HEK293 (cell line): Measurements from ENCODE around the gene TAF15.
A peak's percentile ranks its signal among the peaks of the same experiment; 100 is the strongest.

Experiments used
- CTCF ChIA-PET: fragments of 350-600 bp; formaldehyde crosslinking; extraction: SDS; loops from one replicate; lab custom pipeline; 2021; ENCODE audit warnings: antibody characterized with exemption; lab: Yijun Ruan, JAX
- POLR2A ChIA-PET: fragments of 300-600 bp; formaldehyde crosslinking; extraction: SDS; loops from one replicate; lab custom pipeline; 2020; ENCODE audit warnings: antibody characterized with exemption, inconsistent platforms; lab: Yijun Ruan, JAX
- H3K27ac ChIP-seq: fragments of 200-500 bp; sonication (Bioruptor generic); 2 replicates; pipeline ENCODE4 v1.5.1; 2014; ENCODE audit warnings: low read depth, low read length, control low read depth, inconsistent platforms; ENCODE audit errors: extremely low read depth
- H3K36me3 ChIP-seq, 2 experiments: fragments of 200-500 bp in 1 of 2; sonication (Bioruptor generic) in 1 of 2; 1 replicate in 1 of 2; 2 replicates in 1 of 2; pipeline ENCODE4 v1.5.1; 2014 to 2017; ENCODE audit warnings: inconsistent platforms in 2 of 2, low read length in 2 of 2; ENCODE audit not compliant: control insufficient read depth in 2 of 2, insufficient read depth in 1 of 2
- H3K4me1 ChIP-seq: fragments of 200-500 bp; sonication (Bioruptor generic); 2 replicates; pipeline ENCODE4 v1.5.1; 2014; ENCODE audit warnings: mild to moderate bottlenecking, low read length, inconsistent platforms; ENCODE audit not compliant: control insufficient read depth, insufficient read depth
- H3K4me3 ChIP-seq: 2 replicates; pipeline ENCODE4 v1.5.1; 2011; ENCODE audit warnings: low read depth, mild to moderate bottlenecking, control low read depth, low read length, moderate library complexity
- H3K9me3 ChIP-seq: fragments of 200-500 bp; sonication (Bioruptor generic); 2 replicates; pipeline ENCODE4 v1.5.1; 2014; ENCODE audit warnings: low read depth, low read length, inconsistent platforms; ENCODE audit not compliant: control insufficient read depth, insufficient read depth
- BCL6B ChIP-seq: fragments of 450-650 bp; formaldehyde crosslinking; IDR thresholded peaks from 2 replicates; pipeline ENCODE4 v1.5.1; 2017; ENCODE audit warnings: missing biosample characterization, missing genetic modification characterization
- HOXD13 ChIP-seq: sonication (generic); formaldehyde crosslinking; IDR thresholded peaks from 2 replicates; pipeline ENCODE4 v1.8.0; 2022; ENCODE audit warnings: missing genetic modification reagents, borderline replicate concordance
- PRDM4 ChIP-seq: fragments of 450-650 bp; formaldehyde crosslinking; IDR thresholded peaks from 2 replicates; pipeline ENCODE4 v1.5.1; 2017; ENCODE audit warnings: missing biosample characterization, missing genetic modification characterization
- REPIN1 ChIP-seq: fragments of 450-650 bp; formaldehyde crosslinking; IDR thresholded peaks from 2 replicates; pipeline ENCODE4 v1.5.1; 2017; ENCODE audit warnings: missing biosample characterization, missing genetic modification characterization, low read depth
- SETDB1 ChIP-seq: IDR thresholded peaks from one replicate; pipeline ENCODE4 v1.6.1; 2017; ENCODE audit warnings: mild to moderate bottlenecking, low read length, moderate library complexity, mixed read lengths; ENCODE audit not compliant: insufficient read length
- TSHZ1 ChIP-seq: fragments of 450-650 bp; formaldehyde crosslinking; IDR thresholded peaks from 2 replicates; pipeline ENCODE4 v1.5.1; 2016; ENCODE audit warnings: missing biosample characterization, missing genetic modification characterization, borderline replicate concordance
- ZBTB20 ChIP-seq: fragments of 450-650 bp; formaldehyde crosslinking; IDR thresholded peaks from 2 replicates; pipeline ENCODE4 v1.5.1; 2016; ENCODE audit warnings: missing biosample characterization, missing genetic modification characterization
- ZBTB48 ChIP-seq: fragments of 450-650 bp; formaldehyde crosslinking; IDR thresholded peaks from 2 replicates; pipeline ENCODE4 v1.5.1; 2016; ENCODE audit warnings: missing biosample characterization, missing genetic modification characterization
- ZFP37 ChIP-seq: fragments of 450-650 bp; formaldehyde crosslinking; IDR thresholded peaks from 2 replicates; pipeline ENCODE4 v1.5.1; 2016; ENCODE audit warnings: missing biosample characterization, missing genetic modification characterization
- ZNF10 ChIP-seq: fragments of 450-650 bp; formaldehyde crosslinking; IDR thresholded peaks from 2 replicates; pipeline ENCODE4 v1.5.1; 2017; ENCODE audit warnings: missing biosample characterization, missing genetic modification characterization
- ZNF175 ChIP-seq: fragments of 450-650 bp; formaldehyde crosslinking; IDR thresholded peaks from 2 replicates; pipeline ENCODE4 v1.5.1; 2016; ENCODE audit warnings: missing biosample characterization, missing genetic modification characterization
- ZNF266 ChIP-seq: fragments of 450-650 bp; formaldehyde crosslinking; IDR thresholded peaks from 2 replicates; pipeline ENCODE4 v1.5.1; 2016; ENCODE audit warnings: missing biosample characterization, missing genetic modification characterization, low read depth
- ZNF404 ChIP-seq: fragments of 450-650 bp; formaldehyde crosslinking; IDR thresholded peaks from 2 replicates; pipeline ENCODE4 v1.5.1; 2017; ENCODE audit warnings: missing biosample characterization, missing genetic modification characterization
- ZNF433 ChIP-seq: fragments of 450-650 bp; formaldehyde crosslinking; IDR thresholded peaks from 2 replicates; pipeline ENCODE4 v1.5.1; 2016; ENCODE audit warnings: missing biosample characterization, missing genetic modification characterization, low read depth
- ZNF530 ChIP-seq: fragments of 450-650 bp; formaldehyde crosslinking; IDR thresholded peaks from 2 replicates; pipeline ENCODE4 v1.5.1; 2016; ENCODE audit warnings: low read depth, missing biosample characterization, missing genetic modification characterization
- ZNF623 ChIP-seq: fragments of 450-650 bp; formaldehyde crosslinking; IDR thresholded peaks from 2 replicates; pipeline ENCODE4 v1.5.1; 2016; ENCODE audit warnings: missing biosample characterization, missing genetic modification characterization
- ZNF654 ChIP-seq: fragments of 450-650 bp; formaldehyde crosslinking; IDR thresholded peaks from 2 replicates; pipeline ENCODE4 v1.5.1; 2016; ENCODE audit warnings: low read depth, missing biosample characterization, missing genetic modification characterization
- ZNF660 ChIP-seq: fragments of 450-650 bp; IDR thresholded peaks from 2 replicates; pipeline ENCODE4 v1.5.1; 2018; ENCODE audit warnings: missing biosample characterization, mild to moderate bottlenecking, missing genetic modification characterization
- ZNF677 ChIP-seq: fragments of 450-650 bp; IDR thresholded peaks from 2 replicates; pipeline ENCODE4 v1.5.0; 2018; ENCODE audit warnings: missing biosample characterization, mild to moderate bottlenecking, missing genetic modification characterization, moderate library complexity

Gene TAF15

GRCh38 chr17:35817196-35817595, 7.9 kb downstream of the TAF15 start:
- TF ChIP-seq PRDM4 (no peak), ZNF10 (tag by site-specific recombination) (no peak), ZNF175 (no peak), REPIN1 (tag by site-specific recombination) (no peak), ZNF266 (tag by site-specific recombination) (no peak), SETDB1 (no peak), ZNF623 (tag by site-specific recombination) (no peak), ZNF660 (tag by site-specific recombination) (no peak), ZBTB20 (no peak), ZNF404 (tag by site-specific recombination) (no peak), BCL6B (no peak), ZNF677 (tag by site-specific recombination) (no peak), TSHZ1 (tag by site-specific recombination) (no peak), ZBTB48 (tag by site-specific recombination) (no peak), ZNF530 (tag by site-specific recombination) (no peak), ZNF433 (tag by site-specific recombination) (no peak), HOXD13 (CRISPR knock-in tag) (no peak)
- POLR2A ChIA-PET: interaction anchor here (0.7 to 3.8 kb wide), 5 partner anchors 8 to 728 kb away, joined by 3 to 33 read pairs (median 4); partner anchors contain the start of gene TAF15
- Histone ChIP-seq H3K4me3 (no peak overlapping the region), H3K27ac (no peak overlapping the region), H3K9me3 (no peaks in the 10 kb centered on the region), H3K4me1 (peaks cover 2% of the 10 kb centered on the region), H3K36me3 (peaks cover 74 to 93% of the 10 kb centered on the region in 2 experiments)
- CTCF ChIA-PET: interaction anchor here (0.6 to 4.7 kb wide), 8 partner anchors 8 to 1151 kb away, joined by 3 to 26 read pairs (median 4); partner anchors contain the start of gene TAF15

GRCh38 chr17:35819455-35819854, 10.2 kb downstream of the TAF15 start:
- Histone ChIP-seq H3K27ac (no peak overlapping the region), H3K9me3 (no peaks in the 10 kb centered on the region), H3K36me3 (peaks cover 88 to 96% of the 10 kb centered on the region in 2 experiments), H3K4me1 (no peaks in the 10 kb centered on the region; the same call in 1 of the 2 replicates), H3K4me3 (no peak overlapping the region)
- POLR2A ChIA-PET: interaction anchor here (1.0 to 3.8 kb wide), 2 partner anchors 9 to 11 kb away, joined by 5 to 33 read pairs; partner anchors contain the start of gene TAF15
- 0 out of 2 replicates have a peak, but pooled peaks have one; percentile 5 for TF ChIP-seq ZNF654 (tag by site-specific recombination)
- TF ChIP-seq ZFP37 (tag by site-specific recombination): no peak
- CTCF ChIA-PET: interaction anchor here (0.6 to 4.7 kb wide), 11 partner anchors 10 to 280 kb away, joined by 3 to 26 read pairs (median 5); partner anchors contain the start of gene TAF15
